Measurements from ENCODE around the gene ETV4. TPM values are rescaled to one million over a fixed set of nuclear protein-coding genes. Genes with fewer than 3 reads are reported as not detected.

ETV4 gene
- total and polyA plus RNA-seq, 2 of the 13 experiments (the other 11 are each of a cell fraction or from before 2014, with no cell fraction given): 128 to 330 TPM

- peak; percentile 57; the same call in 1 of the 2 replicates for TF ChIP-seq CCDC6 (CRISPR knock-in tag; IDR thresholded peaks at IDR 0.05)
- TF ChIP-seq SOX5 (CRISPR knock-in tag; IDR thresholded peaks at IDR 0.05; ENCODE audit: borderline replicate concordance): peak; percentile 83
- TF ChIP-seq TCF7L2 (IDR thresholded peaks at IDR 0.05; ENCODE audit: low read depth, low read length): no peak
- no peak for TF ChIP-seq ADNP (CRISPR knock-in tag; IDR thresholded peaks at IDR 0.05)
- TF ChIP-seq ZFP1 (CRISPR knock-in tag; IDR thresholded peaks at IDR 0.05): peak; percentile 25; the same call in 1 of the 2 replicates
- TF ChIP-seq ZNF607 (CRISPR knock-in tag; IDR thresholded peaks at IDR 0.05; ENCODE audit: borderline replicate concordance): no peak
- TF ChIP-seq ZNF414 (CRISPR knock-in tag; IDR thresholded peaks at IDR 0.05): no peak
- TF ChIP-seq MEIS1 (CRISPR knock-in tag; IDR thresholded peaks at IDR 0.05; ENCODE audit: borderline replicate concordance): peak; percentile 79; the same call in 1 of the 2 replicates
- no peak; the same call in 1 of the 2 replicates for TF ChIP-seq BORCS8-MEF2B (CRISPR knock-in tag; IDR thresholded peaks at IDR 0.05)
- TF ChIP-seq PITX1 (CRISPR knock-in tag; IDR thresholded peaks at IDR 0.05): 0 out of 2 replicates have a peak, but pooled peaks have one; percentile 40
- no peak for TF ChIP-seq BCLAF1 (IDR thresholded peaks at IDR 0.05)
- TF ChIP-seq CC2D1A (CRISPR knock-in tag; IDR thresholded peaks at IDR 0.05): no peak
- peak; percentile 5; the same call in 1 of the 2 replicates for TF ChIP-seq PAF1 (CRISPR knock-in tag; IDR thresholded peaks at IDR 0.05)
- no peak for TF ChIP-seq ZBTB37 (CRISPR knock-in tag; IDR thresholded peaks at IDR 0.05)
- TF ChIP-seq FOXP4 (CRISPR knock-in tag; IDR thresholded peaks at IDR 0.05): peak; percentile 67
- peak; percentile 85 for TF ChIP-seq ZBTB43 (CRISPR knock-in tag; conservative IDR thresholded peaks at IDR 0.05)
- TF ChIP-seq PHF5A (CRISPR knock-in tag; IDR thresholded peaks at IDR 0.05; ENCODE audit: low read depth, unreplicated experiment): no peak
- no peak for TF ChIP-seq ZNF367 (CRISPR knock-in tag; IDR thresholded peaks at IDR 0.05; ENCODE audit: borderline replicate concordance)
- TF ChIP-seq TFE3 (CRISPR knock-in tag; IDR thresholded peaks at IDR 0.05): peak; percentile 67
Measured at GRCh38 chr17:43528319-43528987, 17.7 kb downstream of the ETV4 start (continued).
